Endothelial cell of umbilical vein (primary cell): Measurements from ENCODE around the gene BBLN. TPM values are rescaled to one million over a fixed set of nuclear protein-coding genes. Genes with fewer than 3 reads are reported as not detected.

Experiments used
- BruUV-seq: library from RNA; stranded (reverse); fragments of 400-500 nt; replicated peaks from 2 replicates; lab custom pipeline; 2021; lab: Mats Ljungman, UMichigan
- CTCF ChIA-PET: fragments of 300-600, 350-600 bp; sonication (Branson Sonifier 250); formaldehyde crosslinking; loops from one replicate; lab custom pipeline; 2021; ENCODE audit warnings: antibody characterized with exemption, inconsistent platforms; lab: Charles Lee
- POLR2A ChIA-PET: fragments of 300-600, 350-600 bp; sonication (Branson Sonifier 250); formaldehyde crosslinking; loops from one replicate; lab custom pipeline; 2021; ENCODE audit warnings: antibody characterized with exemption, inconsistent platforms; lab: Charles Lee
- DNase-seq: peaks from one replicate; pipeline ENCODE4 v3.0.0-alpha.2; 2011; ENCODE audit warnings: low read depth, low spot score
- FAIRE-seq: peaks from 2 replicates; lab custom pipeline; 2011; peaks lifted over from hg19 to GRCh38; lab: Jason Lieb, UNC
- H2AFZ ChIP-seq: 2 replicates; pipeline ENCODE4 v1.6.0; 2012; ENCODE audit warnings: low read depth, low read length, control low read depth, inconsistent platforms
- H3K27ac ChIP-seq: 2 replicates; pipeline ENCODE4 v1.5.1; 2011; ENCODE audit warnings: low read depth, mild to moderate bottlenecking, control low read depth, low read length, moderate library complexity; ENCODE audit not compliant: insufficient read depth
- H3K27me3 ChIP-seq, 2 experiments: 2 replicates each; pipeline versions ENCODE4 v1.6.0 to v1.6.1; 2011; ENCODE audit warnings: low read length in 2 of 2, mixed read lengths in 1 of 2; ENCODE audit not compliant: control insufficient read depth in 2 of 2, insufficient read depth in 2 of 2
- H3K36me3 ChIP-seq, 2 experiments: 2 replicates in 1 of 2; 3 replicates in 1 of 2; pipeline ENCODE4 v1.5.1; 2011; ENCODE audit warnings: low read length in 2 of 2, mild to moderate bottlenecking in 1 of 2, moderate library complexity in 1 of 2; ENCODE audit not compliant: control insufficient read depth in 2 of 2, insufficient read depth in 2 of 2; ENCODE audit errors: extremely low read depth in 1 of 2
- H3K4me1 ChIP-seq: 3 replicates; pipeline ENCODE4 v1.5.1; 2011; ENCODE audit warnings: mild to moderate bottlenecking, low read length; ENCODE audit not compliant: control insufficient read depth, insufficient read depth; ENCODE audit errors: extremely low read depth
- H3K4me2 ChIP-seq: 2 replicates; pipeline ENCODE4 v1.6.1; 2011; ENCODE audit warnings: low read length, control low read depth, mixed read lengths; ENCODE audit not compliant: insufficient read depth
- H3K4me3 ChIP-seq, 3 experiments: fragments of 200-600 bp in 1 of 3; sonication (generic), shearing (Covaris generic) in 1 of 3; replicated peaks in 1 of 3; 2 replicates each; pipeline ENCODE4 v1.5.1; 2011 to 2016; ENCODE audit warnings: control low read depth in 3 of 3, low read length in 3 of 3, mild to moderate bottlenecking in 2 of 3, inconsistent platforms in 1 of 3, low read depth in 1 of 3, moderate library complexity in 1 of 3; ENCODE audit not compliant: insufficient read depth in 1 of 3
- H3K79me2 ChIP-seq: 2 replicates; pipeline ENCODE4 v1.6.0; 2012; ENCODE audit warnings: low read length, inconsistent platforms; ENCODE audit not compliant: control insufficient read depth, insufficient read depth
- H3K9ac ChIP-seq: replicated peaks from 2 replicates; pipeline ENCODE3; 2011; ENCODE audit warnings: low read length, control low read depth; ENCODE audit not compliant: insufficient read depth; ENCODE audit errors: extremely low read depth
- H3K9me1 ChIP-seq: replicated peaks from 3 replicates; pipeline ENCODE4 v1.6.0; 2011; ENCODE audit warnings: mild to moderate bottlenecking, low read length; ENCODE audit not compliant: control insufficient read depth, insufficient read depth; ENCODE audit errors: extremely low read depth
- H3K9me3 ChIP-seq: replicated peaks from 2 replicates; pipeline ENCODE4 v1.5.1; 2012; ENCODE audit warnings: low read length, inconsistent platforms; ENCODE audit not compliant: control insufficient read depth, insufficient read depth
- H4K20me1 ChIP-seq: replicated peaks from 2 replicates; pipeline ENCODE3; 2011; ENCODE audit warnings: mild to moderate bottlenecking, low read length; ENCODE audit not compliant: control insufficient read depth, insufficient read depth; ENCODE audit errors: extremely low read depth
- CTCF ChIP-seq, 2 donors: IDR thresholded peaks; 1 replicate in 1 of 2; 2 replicates in 1 of 2; pipeline ENCODE4 v1.5.1; 2011; ENCODE audit warnings: low read length in 2 of 2, mild to moderate bottlenecking in 2 of 2, moderate library complexity in 2 of 2, control low read depth in 1 of 2, inconsistent platforms in 1 of 2, low read depth in 1 of 2; ENCODE audit not compliant: insufficient read depth in 1 of 2; ENCODE audit errors: extremely low read depth in 1 of 2
- EZH2 ChIP-seq: IDR thresholded peaks from 2 replicates; pipeline ENCODE4 v1.6.1; 2012; ENCODE audit warnings: borderline replicate concordance, low read depth, mild to moderate bottlenecking, moderate library complexity, low read length, inconsistent platforms; ENCODE audit not compliant: severe bottlenecking
- FOS ChIP-seq: IDR thresholded peaks from 2 replicates; pipeline ENCODE4 v1.6.1; 2011; ENCODE audit warnings: mild to moderate bottlenecking, low read length, moderate library complexity, borderline replicate concordance; ENCODE audit not compliant: insufficient read depth
- GATA2 ChIP-seq: IDR thresholded peaks from 2 replicates; pipeline ENCODE4 v1.7.0; 2011; ENCODE audit warnings: low read depth, mild to moderate bottlenecking, moderate library complexity, mixed read lengths, low read length; ENCODE audit not compliant: insufficient read length, insufficient read depth
- JUN ChIP-seq: IDR thresholded peaks from 2 replicates; pipeline ENCODE4 v1.6.1; 2011; ENCODE audit warnings: borderline replicate concordance, low read depth; ENCODE audit not compliant: insufficient read length, insufficient read depth
- MAX ChIP-seq: IDR thresholded peaks from 2 replicates; pipeline ENCODE4 v1.6.1; 2011; ENCODE audit not compliant: insufficient read depth, insufficient read length
- MYC ChIP-seq: IDR thresholded peaks from one replicate; pipeline ENCODE4 v1.6.1; 2011; ENCODE audit warnings: mild to moderate bottlenecking, low read depth, low read length
- POLR2A ChIP-seq: IDR thresholded peaks from 2 replicates; pipeline ENCODE4 v1.6.1; 2012; ENCODE audit warnings: low read depth, mild to moderate bottlenecking, control low read depth, low read length
- POLR2AphosphoS5 ChIP-seq: IDR thresholded peaks from 2 replicates; pipeline ENCODE4 v1.6.1; 2012; ENCODE audit warnings: low read depth, mild to moderate bottlenecking, control low read depth, low read length, moderate library complexity; ENCODE audit not compliant: insufficient read depth
- dilution Hi-C: fragments of 300-500 bp; cut with MboI; formaldehyde crosslinking; loops from one replicate; pipeline ENCODE4 v1.15.0; 2019; ENCODE audit warnings: low sequenced_read_pairs; ENCODE audit not compliant: extremely low pct_ligation_motif_present
- intact Hi-C: fragments of 100-400 bp; cut with micrococcal nuclease; formaldehyde crosslinking; loops from one replicate; pipeline ENCODE4 v1.10.0; 2022
- polyA plus RNA-seq, 4 experiments: library from polyadenylated mRNA; depleted of rRNA in 3 of 4; stranded (reverse) in 3 of 4; unstranded in 1 of 4; fragments of >200 nt; gene quantifications; 2 replicates each; pipeline versions ENCODE4 v1.2.1 to v1.2.3, GENCODE V29; 2011 to 2012; ENCODE audit warnings: missing spikeins in 1 of 4
- total RNA-seq: library from RNA; stranded (reverse); gene quantifications from 2 replicates; pipeline ENCODE4 v1.2.3, GENCODE V29; 2021

BBLN gene
- total and polyA plus RNA-seq, 2 donors (not counting 3 experiments of a cell fraction or from before 2014, with no cell fraction given), result 51.0 to 124 TPM

DNA sequence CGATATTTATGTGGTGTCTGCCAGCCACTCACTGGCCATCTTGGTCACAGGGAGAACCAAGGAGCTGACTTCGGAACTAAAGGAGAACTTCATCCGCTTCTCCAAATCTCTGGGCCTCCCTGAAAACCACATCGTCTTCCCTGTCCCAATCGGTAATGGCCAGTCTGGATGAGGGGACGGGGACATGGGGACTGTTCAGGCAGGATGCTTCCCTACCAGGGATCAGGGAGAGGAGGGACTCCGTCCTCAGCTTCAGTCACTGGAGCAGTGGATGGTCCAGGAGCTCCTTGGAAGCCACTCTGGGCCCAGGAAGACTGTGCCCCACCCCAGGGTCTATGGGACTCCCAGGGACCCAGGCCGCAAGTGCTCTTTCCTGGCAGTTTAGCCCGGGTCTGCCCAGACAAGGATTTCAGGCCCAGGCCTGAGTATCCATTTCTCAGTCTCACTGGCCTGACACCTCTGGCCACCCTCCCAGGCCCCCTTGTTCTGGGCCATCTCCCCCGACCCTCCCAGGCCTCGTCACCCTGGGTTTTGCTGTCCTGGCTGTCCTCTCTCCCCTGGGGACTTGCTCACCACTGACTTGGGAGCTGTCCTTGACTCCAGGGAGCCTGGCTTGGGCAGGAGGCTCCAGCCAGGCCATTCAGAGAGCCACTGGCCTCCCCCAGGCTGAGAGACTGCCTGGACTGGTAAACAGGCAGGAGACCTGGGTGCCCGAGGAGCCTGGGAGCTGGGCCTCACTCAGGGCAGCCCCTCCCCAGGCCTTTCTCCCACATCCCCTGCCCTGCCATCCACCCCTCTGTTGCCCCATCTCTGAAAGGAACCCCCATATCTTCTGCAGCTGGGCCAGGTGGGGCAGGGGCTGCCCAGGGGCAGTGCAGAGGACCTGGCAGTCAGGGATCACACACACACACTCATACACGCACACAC is 7.7 kb upstream of the BBLN start:
- Histone ChIP-seq H3K4me3 (no peak overlapping the region), H3K36me3 (no peaks in the 10 kb centered on the region), H3K9me1 (no peaks in the 10 kb centered on the region), H4K20me1 (no peaks in the 10 kb centered on the region), H3K27ac (no peak overlapping the region), H3K9ac (no peak overlapping the region), H3K4me1 (no peaks in the 10 kb centered on the region), H3K4me2 (no peak overlapping the region), H3K27me3 (no peaks in the 10 kb centered on the region), H2AFZ (no peak overlapping the region), H3K9me3 (no peaks in the 10 kb centered on the region), H3K79me2 (no peaks in the 10 kb centered on the region)
- dilution Hi-C loops, result no loop called here
- ChIA-PET CTCF (interaction anchor here (1.3 kb wide), 1 partner anchor 35 kb away, joined by 3 read pairs; no protein-coding TSS in a partner anchor), POLR2A (no interaction called here)
- FAIRE-seq, result no peak
- no TSS peak for BruUV-seq
- intact Hi-C loops, result no loop called here
- DNase-seq, result no peak
- TF ChIP-seq POLR2A (no peak), EZH2 (no peak), JUN (no peak), POLR2AphosphoS5 (no peak), MYC (no peak), GATA2 (no peak), FOS (no peak), MAX (no peak), CTCF (IDR thresholded peaks at IDR 0.05; ENCODE audit: extremely low read depth in 1 of 2, insufficient read depth in 1 of 2, low read depth in 1 of 2, low read length in 2 of 2) (no peak)
